K562 (cell line): Measurements from ENCODE around the gene ATP5PB. TPM values are rescaled to one million over a fixed set of nuclear protein-coding genes. Genes with fewer than 3 reads are reported as not detected.

Source experiments
- ATAC-seq: fragments of 200-7000 bp; cut with Tn5 transposase; 3 replicates; pipeline ENCODE4 v1.9.1; 2020; ENCODE audit warnings: moderate library complexity
- BruUV-seq: library from RNA; stranded (reverse); fragments of 400-500 nt; replicated peaks from 2 replicates; lab custom pipeline; 2021; lab: Mats Ljungman, UMichigan
- CTCF ChIA-PET: fragments of 300-600 bp; formaldehyde crosslinking; extraction: SDS; loops from one replicate; lab custom pipeline; 2021; ENCODE audit warnings: low intra/inter-chr PET ratio; lab: Yijun Ruan, JAX
- POLR2A ChIA-PET: fragments of 300-600, 350-650 bp; sonication (Branson Sonifier 250); formaldehyde crosslinking; extraction: SDS; loops from one replicate; lab custom pipeline; 2021; ENCODE audit warnings: antibody characterized with exemption, inconsistent platforms; lab: Yijun Ruan, JAX
- DNase-seq, 4 experiments: peaks; one replicate each; pipeline versions ENCODE4 v3.0.0 to v3.0.0-alpha.2; 2011 to 2018; ENCODE audit warnings: low spot score in 3 of 4, mixed read lengths in 3 of 4; ENCODE audit errors: extremely low read depth in 1 of 4
- FAIRE-seq: peaks from 2 replicates; lab custom pipeline; 2011; peaks lifted over from hg19 to GRCh38; lab: Jason Lieb, UNC
- H2AFZ ChIP-seq: 2 replicates; pipeline ENCODE4 v1.6.0; 2011; ENCODE audit warnings: low read depth, low read length, control low read depth, inconsistent platforms
- H3K27ac ChIP-seq: fragments of 200-600 bp; 3 replicates; pipeline ENCODE4 v1.8.0; 2011; ENCODE audit warnings: low read depth, mild to moderate bottlenecking, control low read depth, inconsistent platforms, low read length, moderate library complexity, mixed read lengths; ENCODE audit errors: extremely low read depth
- H3K27me3 ChIP-seq, 2 experiments: fragments of 300-600 bp in 1 of 2; 2 replicates in 1 of 2; 3 replicates in 1 of 2; pipeline versions ENCODE4 v1.6.0 to v1.8.0; 2011; ENCODE audit warnings: inconsistent platforms in 2 of 2, low read length in 2 of 2, mild to moderate bottlenecking in 1 of 2, mixed read lengths in 1 of 2, moderate library complexity in 1 of 2; ENCODE audit not compliant: control insufficient read depth in 2 of 2, insufficient read depth in 2 of 2
- H3K36me3 ChIP-seq: fragments of 300-600 bp; 3 replicates; pipeline ENCODE4 v1.8.0; 2011; ENCODE audit warnings: mild to moderate bottlenecking, low read length, inconsistent platforms; ENCODE audit not compliant: control insufficient read depth, insufficient read depth
- H3K4me1 ChIP-seq, 2 experiments: fragments of 200-600 bp in 1 of 2; replicated peaks in 1 of 2; 2 replicates in 1 of 2; 3 replicates in 1 of 2; pipeline versions ENCODE4 v1.5.1 to v1.8.0; 2011; ENCODE audit warnings: inconsistent platforms in 2 of 2, low read length in 2 of 2, mild to moderate bottlenecking in 1 of 2, mixed read lengths in 1 of 2, moderate library complexity in 1 of 2; ENCODE audit not compliant: control insufficient read depth in 2 of 2, insufficient read depth in 2 of 2
- H3K4me2 ChIP-seq: 2 replicates; pipeline ENCODE4 v1.6.1; 2011; ENCODE audit warnings: low read length, control low read depth, inconsistent platforms, mixed read lengths; ENCODE audit not compliant: insufficient read depth
- H3K4me3 ChIP-seq: fragments of 200-600 bp; sonication (generic), shearing (Covaris generic); 2 replicates; pipeline ENCODE4 v1.5.1; 2016; ENCODE audit warnings: control low read depth, inconsistent platforms
- H3K79me2 ChIP-seq: fragments of 200-600 bp; 3 replicates; pipeline ENCODE4 v1.8.0; 2011; ENCODE audit warnings: low read length, inconsistent platforms; ENCODE audit not compliant: control insufficient read depth, insufficient read depth
- H3K9ac ChIP-seq, 2 experiments: 2 replicates each; pipeline versions ENCODE4 v1.6.0 to v1.6.1; 2011; ENCODE audit warnings: low read depth in 2 of 2, low read length in 2 of 2, control low read depth in 1 of 2, inconsistent platforms in 1 of 2, mild to moderate bottlenecking in 1 of 2, mixed read lengths in 1 of 2; ENCODE audit not compliant: insufficient read depth in 1 of 2
- H3K9me1 ChIP-seq: one replicate; pipeline ENCODE4 v1.6.0; 2011; ENCODE audit warnings: inconsistent platforms, mild to moderate bottlenecking, low read length, moderate library complexity; ENCODE audit not compliant: control insufficient read depth, insufficient read depth
- H3K9me3 ChIP-seq: replicated peaks from 2 replicates; pipeline ENCODE4 v1.5.1; 2011; ENCODE audit warnings: low read depth, low read length, inconsistent platforms; ENCODE audit not compliant: control insufficient read depth, insufficient read depth
- H4K20me1 ChIP-seq: replicated peaks from 2 replicates; pipeline ENCODE4 v1.6.1; 2011; ENCODE audit warnings: low read length, inconsistent platforms, mixed read lengths; ENCODE audit not compliant: control insufficient read depth, insufficient read depth
- CC2D1A ChIP-seq: fragments of 450-650 bp; IDR thresholded peaks from 2 replicates; pipeline ENCODE4 v1.6.1; 2017; ENCODE audit warnings: mild to moderate bottlenecking
- FOSL1 ChIP-seq: fragments of 200-800 bp; sonication (Bioruptor generic); conservative IDR thresholded peaks from 2 replicates; pipeline ENCODE4 v1.6.1; 2016; ENCODE audit warnings: missing genetic modification characterization, missing compliant biosample characterization
- KDM2B ChIP-seq: fragments of 250-450 bp; sonication (Bioruptor Pico); IDR thresholded peaks from 2 replicates; pipeline ENCODE4 v1.8.0; 2021; ENCODE audit warnings: mild to moderate bottlenecking, moderate library complexity
- MGA ChIP-seq: fragments of 450-650 bp; IDR thresholded peaks from 2 replicates; pipeline ENCODE4 v1.6.1; 2016; ENCODE audit warnings: mild to moderate bottlenecking, moderate library complexity
- MYNN ChIP-seq, 2 experiments: sonication (generic); formaldehyde crosslinking in 1 of 2; IDR thresholded peaks; 2 replicates each; pipeline versions ENCODE4 v1.5.0 to v1.6.1; 2016 to 2020; ENCODE audit warnings: antibody characterized with exemption in 1 of 2, missing genetic modification reagents in 1 of 2
- NR1H2 ChIP-seq: sonication (generic); formaldehyde crosslinking; IDR thresholded peaks from 2 replicates; pipeline ENCODE4 v1.4.0; 2020; ENCODE audit warnings: mild to moderate bottlenecking, missing genetic modification reagents
- ZNF584 ChIP-seq: fragments of 200-800 bp; sonication (Bioruptor generic); IDR thresholded peaks from 2 replicates; pipeline ENCODE4 v1.6.1; 2016; ENCODE audit warnings: low read depth, mild to moderate bottlenecking, missing genetic modification characterization, missing compliant biosample characterization
- ZNF589 ChIP-seq: fragments of 200-800 bp; sonication (Bioruptor generic); IDR thresholded peaks from 2 replicates; pipeline ENCODE4 v1.6.1; 2016; ENCODE audit warnings: low read depth, missing genetic modification characterization, missing compliant biosample characterization
- WGBS: fragments of 100-300 bp; shearing (Covaris generic); methylation state at CpG from one replicate; pipeline ENCODE4 v1.1.6; 2016; ENCODE audit warnings: low coverage, mixed read lengths; ENCODE audit not compliant: insufficient coverage; ENCODE audit errors: missing lambda C conversion rate; 5-methylcytosine and 5-hydroxymethylcytosine counted together
- in situ Hi-C: fragments of 300-500 bp; cut with MboI; formaldehyde crosslinking; loops from 4 replicates; pipeline ENCODE4 v1.15.0; 2018; ENCODE audit warnings: inconsistent platforms, mixed read lengths
- intact Hi-C: fragments of 100-400 bp; cut with micrococcal nuclease; formaldehyde crosslinking; loops from 2 replicates; pipeline ENCODE4 v1.14.2; 2022
- polyA plus RNA-seq, 8 experiments: library from polyadenylated mRNA; depleted of rRNA in 4 of 8; stranded (reverse) in 5 of 8; unstranded in 3 of 8; fragments of >200 nt; fragmentation: Nextera tagmentation in 2 of 8; fragmentation: Illumina TruSeq in 1 of 8; extraction: Ambion mirVana in 2 of 8; extraction: Trizol in 1 of 8; gene quantifications; 2 replicates each; pipeline versions ENCODE4 v1.2.1 to v1.2.3, GENCODE V29; 2011 to 2014; ENCODE audit warnings: inconsistent platforms in 1 of 8, missing spikeins in 1 of 8
- total RNA-seq, 7 experiments: library from RNA; depleted of rRNA in 6 of 7; stranded (reverse); fragments of >200 nt in 6 of 7; fragmentation: Illumina TruSeq in 2 of 7; extraction: Trizol in 2 of 7; gene quantifications; 2 replicates each; pipeline versions ENCODE4 v1.2.1 to v1.2.3, GENCODE V29; 2011 to 2021; ENCODE audit warnings: low replicate concordance in 1 of 7

Gene ATP5PB
- total and polyA plus RNA-seq, 9 of the 15 experiments (the other 6 are each of a cell fraction or from before 2014, with no cell fraction given) = 651 to 2,735 (median 1,061) TPM

GRCh38 chr1:111467865-111468716, 18.8 kb downstream of the ATP5PB start:
- peak; percentile 45 to 59 (median 52) for DNase-seq
- H3K27ac ChIP-seq = peak overlapping the region; percentile 31; the same call in 2 of the 3 replicates
- H3K79me2 ChIP-seq = no peaks in the 10 kb centered on the region
- no peak overlapping the region for H3K9ac ChIP-seq
- no TSS peak for BruUV-seq
- H3K36me3 ChIP-seq = peaks cover 33% of the 10 kb centered on the region; the same call in 2 of the 3 replicates
- in situ Hi-C loops (no loop called here), intact Hi-C loops (no loop called here)
- no peaks in the 10 kb centered on the region for H3K27me3 ChIP-seq
- peaks cover 7 to 22% of the 10 kb centered on the region in 2 experiments; a peak in 4 of 5 replicates for H3K4me1 ChIP-seq
- ChIA-PET POLR2A (interaction anchor here (0.7 to 1.5 kb wide), 5 partner anchors 9 to 278 kb away, joined by 3 to 5 read pairs (median 4); partner anchors contain the start of genes ATP5PB and WDR77), CTCF (no interaction called here)
- no peaks in the 10 kb centered on the region for H3K9me3 ChIP-seq
- H4K20me1 ChIP-seq = no peaks in the 10 kb centered on the region
- H3K4me3 ChIP-seq = no peak overlapping the region
- H2AFZ ChIP-seq = no peak overlapping the region; the same call in 1 of the 2 replicates
- WGBS = 34% methylated on average over 2 of the region's 2 CpGs
- peak overlapping the region; percentile 29; the same call in 1 of the 2 replicates for H3K4me2 ChIP-seq
- peak; percentile 42 for FAIRE-seq
- no peaks in the 10 kb centered on the region for H3K9me1 ChIP-seq
- ATAC-seq = peak; percentile 64
- TF ChIP-seq ZNF589 (CRISPR knock-in tag) (peak; percentile 84), NR1H2 (CRISPR knock-in tag) (no peak), CC2D1A (no peak), ZNF584 (CRISPR knock-in tag) (0 out of 2 replicates have a peak, but pooled peaks have one; percentile 65), FOSL1 (tag) (peak; percentile 74), KDM2B (no peak), MGA (no peak), MYNN (IDR thresholded peaks at IDR 0.05) (no peak), MYNN (CRISPR knock-in tag; IDR thresholded peaks at IDR 0.05) (no peak)
